ENCODE measurements around the gene SLC1A2. TPM values are rescaled to one million over a fixed set of nuclear protein-coding genes. Genes with fewer than 3 reads are reported as not detected.

Gene SLC1A2
- total RNA-seq, 1 experiment from 2014 or later: 0.50 TPM

DNA sequence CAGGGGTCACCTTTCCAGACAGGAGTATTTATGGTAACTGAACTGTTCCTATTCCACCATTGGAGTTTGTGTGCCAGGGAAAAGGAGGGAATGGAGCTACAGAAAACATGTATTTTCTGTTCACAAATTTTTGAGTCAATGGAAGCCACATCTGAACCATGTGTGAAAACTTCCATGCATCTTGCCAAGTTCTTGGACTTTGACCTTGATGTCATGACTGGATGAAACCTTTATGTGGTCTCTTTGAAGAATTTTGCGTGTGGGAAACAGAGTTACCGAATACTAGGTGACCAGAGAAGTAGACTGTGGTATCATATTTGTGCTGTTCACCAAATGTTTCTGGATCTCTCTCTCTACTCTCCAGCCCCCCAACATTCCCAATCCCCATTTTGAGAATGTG, 175.6 kb downstream of the SLC1A2 start:
- Histone ChIP-seq H3K4ac (ENCODE audit: low read depth, low read length) (no peak overlapping the region), H4K20me1 (ENCODE audit: control insufficient read depth, insufficient read depth, insufficient read length) (no peaks in the 10 kb centered on the region), H2BK20ac (ENCODE audit: low read depth, low read length, poor library complexity, severe bottlenecking) (no peak overlapping the region), H3K79me2 (ENCODE audit: insufficient read depth, low read length) (no peaks in the 10 kb centered on the region), H3K23me2 (ENCODE audit: insufficient read length, low read depth, low read length, poor library complexity, severe bottlenecking) (no peaks in the 10 kb centered on the region), H3K14ac (ENCODE audit: insufficient read depth, low read length) (no peak overlapping the region), H2BK12ac (ENCODE audit: insufficient read length, low read depth, low read length) (no peak overlapping the region), H3K27me3 (ENCODE audit: insufficient read depth, low read length) (no peaks in the 10 kb centered on the region), H2AFZ (ENCODE audit: low read length) (no peak overlapping the region), H3K23ac (ENCODE audit: insufficient read length, low read depth, low read length) (no peak overlapping the region), H4K5ac (ENCODE audit: insufficient read length, low read depth, low read length) (no peak overlapping the region), H2BK120ac (ENCODE audit: low read depth, low read length, poor library complexity, severe bottlenecking) (no peak overlapping the region), H2BK5ac (ENCODE audit: insufficient read length, low read length) (no peak overlapping the region), H3K79me1 (ENCODE audit: insufficient read depth, low read depth, low read length, poor library complexity, severe bottlenecking) (no peaks in the 10 kb centered on the region), H3K9ac (ENCODE audit: extremely low read depth, insufficient read length, low read length) (no peak overlapping the region), H2BK15ac (ENCODE audit: low read depth, low read length) (no peak overlapping the region), H3T11ph (ENCODE audit: low read length) (no peak overlapping the region), H4K8ac (replicated peaks; ENCODE audit: insufficient read length, low read depth, low read length) (no peak overlapping the region), H3K9me3 (ENCODE audit: control insufficient read depth, low read depth, low read length) (no peaks in the 10 kb centered on the region), H3K27ac (ENCODE audit: insufficient read length, low read depth, low read length) (no peak overlapping the region), H3K56ac (ENCODE audit: insufficient read length, low read depth, low read length) (no peak overlapping the region), H2AK5ac (ENCODE audit: insufficient read length, low read length) (no peak overlapping the region), H3K4me2 (ENCODE audit: insufficient read depth, insufficient read length, low read length) (no peak overlapping the region), H3K18ac (ENCODE audit: insufficient read length, low read depth, low read length) (no peak overlapping the region), H4K91ac (ENCODE audit: insufficient read length, low read depth, low read length) (no peak overlapping the region), H3K4me1 (ENCODE audit: insufficient read depth, low read length) (no peaks in the 10 kb centered on the region)
- no peaks in the 10 kb centered on the region for H3K36me3 Mint-ChIP-seq (ENCODE audit: insufficient read depth in 1 of 3, low read depth in 3 of 3)
- no peak for DNase-seq
- H3K4me1 Mint-ChIP-seq: no peaks in the 10 kb centered on the region
- TF ChIP-seq, protein P1, sequence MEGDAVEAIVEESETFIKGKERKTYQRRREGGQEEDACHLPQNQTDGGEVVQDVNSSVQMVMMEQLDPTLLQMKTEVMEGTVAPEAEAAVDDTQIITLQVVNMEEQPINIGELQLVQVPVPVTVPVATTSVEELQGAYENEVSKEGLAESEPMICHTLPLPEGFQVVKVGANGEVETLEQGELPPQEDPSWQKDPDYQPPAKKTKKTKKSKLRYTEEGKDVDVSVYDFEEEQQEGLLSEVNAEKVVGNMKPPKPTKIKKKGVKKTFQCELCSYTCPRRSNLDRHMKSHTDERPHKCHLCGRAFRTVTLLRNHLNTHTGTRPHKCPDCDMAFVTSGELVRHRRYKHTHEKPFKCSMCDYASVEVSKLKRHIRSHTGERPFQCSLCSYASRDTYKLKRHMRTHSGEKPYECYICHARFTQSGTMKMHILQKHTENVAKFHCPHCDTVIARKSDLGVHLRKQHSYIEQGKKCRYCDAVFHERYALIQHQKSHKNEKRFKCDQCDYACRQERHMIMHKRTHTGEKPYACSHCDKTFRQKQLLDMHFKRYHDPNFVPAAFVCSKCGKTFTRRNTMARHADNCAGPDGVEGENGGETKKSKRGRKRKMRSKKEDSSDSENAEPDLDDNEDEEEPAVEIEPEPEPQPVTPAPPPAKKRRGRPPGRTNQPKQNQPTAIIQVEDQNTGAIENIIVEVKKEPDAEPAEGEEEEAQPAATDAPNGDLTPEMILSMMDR (conservative IDR thresholded peaks at IDR 0.05): no peak
- H3K9me3 Mint-ChIP-seq: no peaks in the 10 kb centered on the region
- no CpG with 5 or more reads among the region's 2 CpGs for WGBS (ENCODE audit: extremely low coverage, insufficient read length, low lambda C conversion rate)
- H3K4me3 Mint-ChIP-seq: no peak overlapping the region
- H3K27ac Mint-ChIP-seq: no peak overlapping the region
- no peaks in the 10 kb centered on the region; the same call in 1 of the 2 replicates for H3K27me3 Mint-ChIP-seq (ENCODE audit: low read depth)

All from H9 (cell line).